Esophagus muscularis mucosa (tissue), 3 donors: ENCODE data around the gene CCAR1.

Source experiments
- CTCF ChIP-seq, 3 experiments: fragments of 200-600 bp in 2 of 3; fragments of 450-650 bp in 1 of 3; sonication (generic) in 2 of 3; IDR thresholded peaks; one replicate each; pipeline ENCODE4 v1.5.1; 2017 to 2019; ENCODE audit warnings: antibody characterized with exemption in 3 of 3, mild to moderate bottlenecking in 2 of 3, moderate library complexity in 1 of 3
- POLR2A ChIP-seq: fragments of 450-650 bp; IDR thresholded peaks from one replicate; pipeline ENCODE4 v1.6.1; 2017; ENCODE audit warnings: antibody characterized with exemption, moderate library complexity, mild to moderate bottlenecking, low read depth

DNA sequence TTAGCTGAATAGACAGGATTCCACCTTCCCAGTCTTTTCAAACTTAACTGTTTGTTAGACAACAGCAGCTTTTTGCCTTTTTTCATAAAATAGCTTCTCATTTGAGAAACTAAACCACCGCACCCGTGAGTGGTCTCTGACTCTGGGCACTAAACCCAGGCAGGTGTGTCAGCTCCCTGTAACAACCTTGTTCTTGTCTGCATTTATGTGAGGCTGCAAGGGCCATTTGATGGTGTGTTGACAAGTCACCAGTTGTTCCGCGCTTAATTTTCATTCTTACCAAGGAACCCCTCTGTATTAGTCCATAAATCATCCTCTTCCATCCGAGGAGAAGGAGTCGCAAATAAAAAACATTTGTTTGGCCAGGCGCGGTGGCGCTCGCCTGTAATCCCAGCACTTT, 107.8 kb downstream of the CCAR1 start:
- no peak for TF ChIP-seq CTCF (IDR thresholded peaks at IDR 0.05)
- TF ChIP-seq POLR2A, result no peak
